Liver (tissue), 9 donors: Measurements from ENCODE around the gene CELF4. TPM values are rescaled to one million over a fixed set of nuclear protein-coding genes. Genes with fewer than 3 reads are reported as not detected.

ENCODE experiments used
- DNase-seq: peaks from one replicate; pipeline ENCODE4 v3.0.0-alpha.2; 2017; ENCODE audit warnings: low spot score
- H3K27ac ChIP-seq, 2 donors: one replicate each; pipeline ENCODE4 v1.7.0; 2013; ENCODE audit warnings: inconsistent platforms in 2 of 2, low read length in 2 of 2, control low read depth in 1 of 2, low read depth in 1 of 2, mild to moderate bottlenecking in 1 of 2
- H3K27me3 ChIP-seq, 4 donors: one replicate each; pipeline versions ENCODE4 v1.6.1 to v1.7.0; 2013; ENCODE audit warnings: low read length in 3 of 4, inconsistent platforms in 1 of 4, mild to moderate bottlenecking in 1 of 4, moderate library complexity in 1 of 4; ENCODE audit not compliant: control insufficient read depth in 4 of 4, insufficient read depth in 4 of 4
- H3K36me3 ChIP-seq, 4 donors: one replicate each; pipeline versions ENCODE4 v1.6.1 to v1.7.0; 2013; ENCODE audit warnings: low read length in 3 of 4, mild to moderate bottlenecking in 3 of 4, low read depth in 1 of 4, moderate library complexity in 1 of 4; ENCODE audit not compliant: control insufficient read depth in 4 of 4, insufficient read depth in 3 of 4
- H3K4me1 ChIP-seq, 4 donors: one replicate each; pipeline versions ENCODE4 v1.6.1 to v1.7.0; 2013; ENCODE audit warnings: low read length in 3 of 4, mild to moderate bottlenecking in 3 of 4, moderate library complexity in 1 of 4; ENCODE audit not compliant: control insufficient read depth in 4 of 4, insufficient read depth in 4 of 4
- H3K4me3 ChIP-seq, 3 donors: one replicate each; pipeline versions ENCODE4 v1.6.1 to v1.7.0; 2013; ENCODE audit warnings: low read length in 3 of 3, control low read depth in 1 of 3, low read depth in 1 of 3, mild to moderate bottlenecking in 1 of 3
- H3K9ac ChIP-seq, 2 donors: one replicate each; pipeline ENCODE4 v1.7.0; 2013; ENCODE audit warnings: low read length in 2 of 2, mild to moderate bottlenecking in 2 of 2, moderate library complexity in 2 of 2, control low read depth in 1 of 2, low read depth in 1 of 2
- H3K9me3 ChIP-seq, 4 donors: one replicate each; pipeline versions ENCODE4 v1.6.1 to v1.7.0; 2013; ENCODE audit warnings: low read length in 3 of 4; ENCODE audit not compliant: control insufficient read depth in 4 of 4
- EGR1 ChIP-seq, 2 donors: IDR thresholded peaks; 2 replicates each; pipeline ENCODE4 v1.6.1; 2016 to 2018; ENCODE audit warnings: antibody characterized with exemption in 2 of 2, low read depth in 2 of 2
- FOXA2 ChIP-seq: IDR thresholded peaks from 2 replicates; pipeline ENCODE4 v1.6.1; 2016; ENCODE audit warnings: antibody characterized with exemption
- GABPA ChIP-seq, 2 donors: IDR thresholded peaks in 1 of 2; conservative IDR thresholded peaks in 1 of 2; 2 replicates each; pipeline ENCODE4 v1.6.1; 2016; ENCODE audit warnings: antibody characterized with exemption in 2 of 2, mild to moderate bottlenecking in 1 of 2, moderate library complexity in 1 of 2
- HNF4A ChIP-seq, 2 donors: conservative IDR thresholded peaks; 2 replicates each; pipeline ENCODE4 v1.6.1; 2016; ENCODE audit warnings: antibody characterized with exemption in 2 of 2, mild to moderate bottlenecking in 2 of 2
- HNF4G ChIP-seq: IDR thresholded peaks from 2 replicates; pipeline ENCODE4 v1.6.1; 2016; ENCODE audit warnings: antibody characterized with exemption
- NR2F2 ChIP-seq: IDR thresholded peaks from 2 replicates; pipeline ENCODE4 v1.6.1; 2016; ENCODE audit warnings: antibody characterized with exemption
- RXRA ChIP-seq, 2 donors: IDR thresholded peaks; 2 replicates each; pipeline ENCODE4 v1.6.1; 2017 to 2018; ENCODE audit warnings: antibody characterized with exemption in 2 of 2, mild to moderate bottlenecking in 1 of 2
- SP1 ChIP-seq: IDR thresholded peaks from 2 replicates; pipeline ENCODE4 v1.6.1; 2018; ENCODE audit warnings: antibody characterized with exemption, mild to moderate bottlenecking
- TAF1 ChIP-seq: conservative IDR thresholded peaks from 2 replicates; pipeline ENCODE4 v1.6.1; 2016; ENCODE audit warnings: antibody characterized with exemption, mild to moderate bottlenecking
- YY1 ChIP-seq: IDR thresholded peaks from 2 replicates; pipeline ENCODE4 v1.6.1; 2016; ENCODE audit warnings: antibody characterized with exemption, mild to moderate bottlenecking
- WGBS: extraction: QIAGEN DNeasy Blood & Tissue Kit; methylation state at CpG from one replicate; pipeline ENCODE4 v1.1.7; 2013; 5-methylcytosine and 5-hydroxymethylcytosine counted together
- polyA plus RNA-seq, 2 donors: library from polyadenylated mRNA; stranded (reverse) in 1 of 2; unstranded in 1 of 2; fragments of 200-250 nt in 1 of 2; fragments of >200 nt in 1 of 2; fragmentation: Nextera tagmentation in 1 of 2; extraction: Ambion mirVana in 1 of 2; gene quantifications; one replicate each; pipeline versions ENCODE4 v1.2.1 to v1.2.3, GENCODE V29; 2013 to 2015
- total RNA-seq, 2 donors: library from RNA; depleted of rRNA; stranded (reverse); fragments of >200 nt; gene quantifications; one replicate each; pipeline ENCODE4 v1.2.3, GENCODE V29; 2014
- TF ChIP-seq, protein P1 (sequence below): IDR thresholded peaks from 2 replicates; pipeline ENCODE4 v1.6.1; 2016; ENCODE audit warnings: antibody characterized with exemption
- TF ChIP-seq, protein P2 (sequence below): IDR thresholded peaks from 2 replicates; pipeline ENCODE4 v1.6.1; 2016; ENCODE audit warnings: antibody characterized with exemption, mild to moderate bottlenecking
- donor health status: healthy.
- donor health status: healthy.
- donor health status: healthy.
- donor health status: healthy.
- donor health status: healthy.

Gene CELF4
- total and polyA plus RNA-seq, 4 donors: 0.08 to 0.28 (median 0.21) TPM; not detected in 1

DNA sequence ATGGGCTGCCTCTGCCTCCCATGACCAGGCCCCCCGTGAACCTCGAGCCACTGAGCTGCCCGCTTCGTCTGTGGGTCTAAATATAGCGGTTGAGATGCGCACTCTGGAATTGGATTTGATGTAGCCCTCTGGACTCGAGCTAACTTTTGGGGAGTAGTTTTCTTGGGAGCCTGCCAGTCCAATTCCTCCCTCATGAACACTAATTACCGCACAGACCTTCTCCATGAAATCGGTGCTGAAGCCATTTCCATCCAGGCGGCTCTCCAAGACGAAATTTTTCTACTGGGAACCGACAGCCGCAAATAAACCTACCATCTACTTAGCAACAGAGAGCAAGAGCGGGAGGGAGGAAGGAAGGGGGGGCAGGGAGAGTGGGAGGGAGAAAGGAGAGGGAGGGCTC is 63.6 kb downstream of the CELF4 start:
- 79% methylated on average over 14 of the region's 14 CpGs for WGBS
- Histone ChIP-seq H3K4me3 (no peak overlapping the region), H3K27me3 (peaks cover 0 to 7% (median 0%) of the 10 kb centered on the region in 4 donors), H3K36me3 (no peaks in the 10 kb centered on the region), H3K9me3 (no peaks in the 10 kb centered on the region), H3K27ac (no peak overlapping the region), H3K9ac (no peak overlapping the region), H3K4me1 (peaks cover 0 to under 1% (median under 1%) of the 10 kb centered on the region in 4 donors)
- DNase-seq: no peak
- TF ChIP-seq HNF4G (no peak), TAF1 (no peak), SP1 (no peak)
- TF ChIP-seq, protein P1, sequence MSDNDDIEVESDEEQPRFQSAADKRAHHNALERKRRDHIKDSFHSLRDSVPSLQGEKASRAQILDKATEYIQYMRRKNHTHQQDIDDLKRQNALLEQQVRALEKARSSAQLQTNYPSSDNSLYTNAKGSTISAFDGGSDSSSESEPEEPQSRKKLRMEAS: no peak

DNA sequence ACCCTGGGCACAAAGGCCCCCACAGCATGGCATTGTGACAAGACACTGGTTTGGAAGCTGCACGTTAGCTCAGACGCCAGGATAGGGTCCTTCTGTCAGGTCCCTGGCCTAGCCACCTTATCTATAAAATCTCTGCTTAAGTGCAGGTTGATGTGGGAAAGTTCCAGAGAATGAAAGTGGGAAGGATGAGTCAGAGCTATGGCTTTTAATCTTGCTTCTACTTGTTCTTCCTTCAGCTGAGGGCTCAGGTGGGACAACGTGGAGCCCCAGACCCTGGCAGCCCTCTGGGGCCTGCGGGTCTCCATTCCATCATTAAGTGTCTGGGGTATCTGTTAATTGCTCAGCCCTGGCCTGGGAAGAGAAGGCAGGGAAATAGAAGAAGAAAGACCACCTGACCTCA is 64.5 kb downstream of the CELF4 start:
- Histone ChIP-seq H3K36me3 (no peaks in the 10 kb centered on the region), H3K4me1 (peaks cover 0 to 5% (median 2%) of the 10 kb centered on the region in 4 donors), H3K9me3 (no peaks in the 10 kb centered on the region), H3K27ac (no peak overlapping the region), H3K4me3 (no peak overlapping the region), H3K9ac (no peak overlapping the region), H3K27me3 (peaks cover 0 to 7% (median 0%) of the 10 kb centered on the region in 4 donors)
- TF ChIP-seq FOXA2 (no peak), RXRA (IDR thresholded peaks at IDR 0.05) (no peak), NR2F2 (no peak), HNF4A (conservative IDR thresholded peaks at IDR 0.05) (no peak), GABPA (IDR thresholded peaks at IDR 0.05 in 1 of 2, conservative IDR thresholded peaks at IDR 0.05 in 1 of 2) (no peak)
- TF ChIP-seq, protein P2, sequence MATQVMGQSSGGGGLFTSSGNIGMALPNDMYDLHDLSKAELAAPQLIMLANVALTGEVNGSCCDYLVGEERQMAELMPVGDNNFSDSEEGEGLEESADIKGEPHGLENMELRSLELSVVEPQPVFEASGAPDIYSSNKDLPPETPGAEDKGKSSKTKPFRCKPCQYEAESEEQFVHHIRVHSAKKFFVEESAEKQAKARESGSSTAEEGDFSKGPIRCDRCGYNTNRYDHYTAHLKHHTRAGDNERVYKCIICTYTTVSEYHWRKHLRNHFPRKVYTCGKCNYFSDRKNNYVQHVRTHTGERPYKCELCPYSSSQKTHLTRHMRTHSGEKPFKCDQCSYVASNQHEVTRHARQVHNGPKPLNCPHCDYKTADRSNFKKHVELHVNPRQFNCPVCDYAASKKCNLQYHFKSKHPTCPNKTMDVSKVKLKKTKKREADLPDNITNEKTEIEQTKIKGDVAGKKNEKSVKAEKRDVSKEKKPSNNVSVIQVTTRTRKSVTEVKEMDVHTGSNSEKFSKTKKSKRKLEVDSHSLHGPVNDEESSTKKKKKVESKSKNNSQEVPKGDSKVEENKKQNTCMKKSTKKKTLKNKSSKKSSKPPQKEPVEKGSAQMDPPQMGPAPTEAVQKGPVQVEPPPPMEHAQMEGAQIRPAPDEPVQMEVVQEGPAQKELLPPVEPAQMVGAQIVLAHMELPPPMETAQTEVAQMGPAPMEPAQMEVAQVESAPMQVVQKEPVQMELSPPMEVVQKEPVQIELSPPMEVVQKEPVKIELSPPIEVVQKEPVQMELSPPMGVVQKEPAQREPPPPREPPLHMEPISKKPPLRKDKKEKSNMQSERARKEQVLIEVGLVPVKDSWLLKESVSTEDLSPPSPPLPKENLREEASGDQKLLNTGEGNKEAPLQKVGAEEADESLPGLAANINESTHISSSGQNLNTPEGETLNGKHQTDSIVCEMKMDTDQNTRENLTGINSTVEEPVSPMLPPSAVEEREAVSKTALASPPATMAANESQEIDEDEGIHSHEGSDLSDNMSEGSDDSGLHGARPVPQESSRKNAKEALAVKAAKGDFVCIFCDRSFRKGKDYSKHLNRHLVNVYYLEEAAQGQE: no peak
- TF ChIP-seq, protein P1: no peak
- no peak for DNase-seq
- WGBS: 81% methylated on average over 4 of the region's 4 CpGs

DNA sequence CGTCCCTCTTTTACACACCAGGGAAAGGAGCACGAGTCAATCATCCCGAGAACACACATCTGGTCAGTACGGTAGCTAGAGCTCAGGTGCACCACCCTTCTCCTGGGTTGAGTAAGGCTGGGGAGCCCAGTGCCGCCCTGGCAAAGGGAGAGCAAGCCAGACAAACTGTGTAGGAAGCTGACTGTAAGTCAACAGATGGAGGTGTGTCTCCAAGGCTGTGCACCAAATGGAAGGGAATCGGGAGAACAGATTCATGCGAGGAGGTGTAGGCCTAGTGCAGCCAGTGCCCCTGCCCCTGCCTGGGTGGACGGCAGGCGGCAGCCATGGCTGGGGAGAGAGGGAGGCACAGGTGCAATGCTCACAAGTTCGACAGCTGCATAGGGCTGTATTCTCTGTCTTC is 65.7 kb downstream of the CELF4 start:
- no peak for DNase-seq
- WGBS: 85% methylated on average over 10 of the region's 10 CpGs
- no peak overlapping the region for H3K27ac ChIP-seq

More for the DNA sequence above, 65.7 kb downstream of the CELF4 start:
- Histone ChIP-seq H3K4me3 (no peak overlapping the region), H3K27me3 (peaks cover 0 to 7% (median 0%) of the 10 kb centered on the region in 4 donors), H3K9ac (no peak overlapping the region), H3K9me3 (no peaks in the 10 kb centered on the region), H3K4me1 (peaks cover 0 to 5% (median 2%) of the 10 kb centered on the region in 4 donors), H3K36me3 (no peaks in the 10 kb centered on the region)
- TF ChIP-seq YY1: no peak
- no peak for TF ChIP-seq EGR1 (IDR thresholded peaks at IDR 0.05; ENCODE audit: low read depth in 2 of 2)
